Fibroblast of peridontal ligament (primary cell): ENCODE data around the gene TMEM269.
A peak's percentile ranks its signal among the peaks of the same experiment; 100 is the strongest.
"Not testable (repeated sequence)": the region's sequence is repeated elsewhere in the genome, so short reads cannot be mapped to it uniquely, and the experiment has no call there.

ENCODE experiments used
- DNase-seq: peaks from one replicate; pipeline ENCODE4 v3.0.0-alpha.2; 2010; ENCODE audit errors: extremely low read depth

TMEM269 gene

DNA sequence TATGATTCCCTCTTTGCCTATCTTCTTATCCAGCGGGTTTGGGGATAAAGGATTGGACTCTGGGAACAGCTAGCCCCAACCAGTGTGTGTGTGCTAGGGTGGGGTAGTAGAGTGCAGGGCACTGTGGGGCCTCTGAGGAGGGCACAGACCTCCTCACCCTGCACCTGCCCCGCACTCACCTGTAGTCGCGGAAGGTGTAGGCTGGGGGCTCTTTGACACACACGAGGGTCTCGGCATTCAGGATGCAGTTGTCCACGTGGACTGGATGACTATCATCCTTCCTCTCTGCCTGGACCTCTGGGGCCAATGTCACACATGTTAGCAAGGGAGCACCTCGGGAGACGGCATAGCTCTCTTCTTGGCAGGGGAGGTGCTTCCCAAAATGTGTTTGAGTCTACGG is 36.8 kb upstream of the TMEM269 start:
- no peak for DNase-seq

DNA sequence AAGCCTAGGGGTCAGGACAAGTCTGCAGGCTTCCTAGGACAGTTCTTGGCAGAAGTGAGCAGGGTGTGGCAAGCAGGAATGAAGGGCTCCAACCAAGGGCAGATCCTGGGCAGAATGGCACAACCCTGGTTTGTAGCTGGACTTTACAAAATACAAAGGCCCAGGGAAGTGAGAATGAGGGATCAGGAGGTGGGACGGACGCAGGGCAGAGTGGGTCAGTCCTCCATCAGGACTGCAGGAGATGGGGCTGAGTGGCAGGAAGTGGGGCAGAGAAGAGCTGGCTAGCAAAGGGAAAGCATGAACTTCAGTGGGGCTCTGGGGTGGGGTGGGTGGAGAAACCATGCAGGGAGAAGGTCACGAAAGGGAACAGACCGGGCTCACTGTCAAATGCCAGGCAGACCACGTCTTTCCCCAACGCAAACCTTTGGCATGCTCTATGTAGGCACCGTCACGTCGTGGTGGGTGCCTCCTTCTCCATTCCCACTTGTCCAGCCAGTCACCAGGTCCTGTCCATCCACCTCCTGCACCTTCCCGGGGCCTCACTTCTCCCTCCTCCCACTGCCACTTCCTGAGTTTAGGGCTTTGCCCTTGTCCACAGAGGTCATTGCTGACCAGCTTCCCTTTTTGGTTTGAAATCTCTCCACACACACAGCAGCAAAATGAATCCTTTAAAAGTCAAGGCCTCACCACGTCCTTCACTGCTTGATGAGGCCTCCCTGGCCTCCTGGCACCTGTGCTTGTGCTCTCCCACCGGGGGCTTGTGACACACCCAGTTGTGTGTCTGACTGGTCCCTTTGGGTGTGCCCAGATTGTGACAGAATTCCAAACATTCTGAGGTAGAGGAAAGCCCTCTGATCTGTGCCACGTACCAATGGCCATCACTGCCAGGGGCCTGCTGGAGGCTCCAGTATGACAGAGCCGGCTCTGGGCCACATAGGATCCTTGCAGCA is 36.1 kb upstream of the TMEM269 start:
- no peak for DNase-seq

GRCh38 chr1:42750041-42750440 is 34.8 kb upstream of the TMEM269 start:
- DNase-seq = no peak

DNA sequence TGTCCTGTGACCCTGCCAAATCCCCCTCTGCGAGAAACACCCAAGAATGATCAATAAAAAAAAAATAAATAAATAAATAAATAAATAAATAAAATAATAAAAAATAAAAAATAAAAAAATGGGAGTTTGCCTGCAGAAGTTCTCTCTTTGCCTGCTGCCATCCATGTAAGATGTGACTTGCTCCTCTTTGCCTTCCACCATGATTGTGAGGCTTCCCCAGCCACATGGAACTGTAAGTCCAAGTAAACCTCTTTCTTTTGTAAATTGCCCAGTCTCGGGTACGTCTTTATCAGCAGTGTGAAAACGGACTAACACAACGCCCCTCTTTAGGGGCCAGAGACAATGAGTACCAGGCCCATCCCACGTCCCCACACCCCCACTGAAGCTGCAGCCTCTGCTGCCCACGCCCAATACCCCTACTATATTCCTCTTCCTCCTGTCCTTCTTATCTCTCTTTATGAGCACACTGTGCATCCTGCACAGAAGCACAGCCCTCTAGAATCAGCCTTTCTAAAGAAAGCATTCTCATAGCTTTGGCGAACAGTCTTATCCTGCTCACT is 33.2 kb upstream of the TMEM269 start:
- not testable (repeated sequence) for DNase-seq

- DNase-seq = no peak
Measured at GRCh38 chr1:42752284-42752683, 32.5 kb upstream of the TMEM269 start.

- DNase-seq = peak; percentile 82
Measured at GRCh38 chr1:42753070-42753469, 31.7 kb upstream of the TMEM269 start.

DNA sequence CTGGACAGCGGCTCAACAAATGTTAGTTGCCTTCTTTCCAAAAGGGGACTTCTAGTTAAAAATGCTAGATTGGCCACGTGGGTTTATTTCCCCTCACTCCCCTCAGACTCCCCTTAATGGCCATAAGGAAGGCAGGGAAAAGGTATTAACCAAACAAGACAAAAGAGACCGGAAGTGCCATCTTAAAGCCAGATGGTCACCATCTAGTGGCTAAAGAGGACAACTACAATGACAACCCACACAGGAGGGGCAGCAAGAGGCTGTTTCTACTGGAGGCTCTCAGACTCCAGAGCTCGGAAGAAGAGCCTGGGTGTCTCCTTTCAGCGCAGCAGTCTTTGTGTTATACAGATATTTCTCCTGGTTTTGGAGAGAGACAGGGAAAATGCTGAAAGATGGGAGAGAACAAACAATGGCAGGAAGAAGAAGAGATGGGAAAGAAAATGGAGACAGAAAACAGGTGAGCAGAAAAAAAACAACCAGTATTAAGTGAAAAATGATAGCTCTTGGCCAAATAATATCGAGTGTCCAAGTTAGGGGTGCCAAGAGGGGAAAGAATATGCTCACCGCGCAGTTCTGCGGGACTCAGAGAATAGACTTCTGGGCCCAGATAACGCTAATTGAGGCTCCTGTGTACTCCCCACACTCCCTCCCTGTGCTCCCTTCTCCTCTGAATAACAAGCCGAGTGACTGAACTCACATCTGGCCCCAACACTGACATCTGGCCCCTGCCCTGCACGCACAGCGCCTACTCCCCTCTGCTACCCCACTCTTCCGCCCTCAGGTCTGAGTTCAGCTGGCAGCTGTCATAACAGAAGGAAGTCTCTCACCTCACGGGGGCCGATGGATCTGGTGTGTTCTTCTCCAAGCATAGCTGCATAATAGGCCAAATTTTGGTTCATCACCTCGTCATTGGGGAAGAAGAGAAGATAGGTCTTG is 27.6 kb upstream of the TMEM269 start:
- DNase-seq = peak; percentile 71

GRCh38 chr1:42757892-42758275 is 26.9 kb upstream of the TMEM269 start:
- no peak for DNase-seq

DNA sequence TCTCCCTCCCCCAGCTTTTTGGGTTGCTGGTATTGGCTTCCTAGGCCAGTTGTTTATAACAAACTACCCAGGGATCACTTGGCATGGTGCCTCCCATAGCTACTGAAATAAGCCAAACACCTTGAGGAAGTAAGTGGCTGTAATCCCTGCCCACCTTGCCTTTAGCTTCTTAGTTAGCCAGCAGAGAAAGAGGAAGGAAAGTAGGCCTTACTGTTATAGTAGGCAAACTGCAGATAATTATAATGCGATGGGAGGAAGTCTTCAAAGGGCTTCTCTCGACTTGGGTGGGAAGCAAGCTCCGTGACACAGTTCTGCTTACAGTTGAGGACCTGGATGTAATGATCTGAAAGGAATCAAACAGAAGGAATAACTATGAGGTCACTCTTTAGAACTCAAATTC is 26.1 kb upstream of the TMEM269 start:
- no peak for DNase-seq

DNA sequence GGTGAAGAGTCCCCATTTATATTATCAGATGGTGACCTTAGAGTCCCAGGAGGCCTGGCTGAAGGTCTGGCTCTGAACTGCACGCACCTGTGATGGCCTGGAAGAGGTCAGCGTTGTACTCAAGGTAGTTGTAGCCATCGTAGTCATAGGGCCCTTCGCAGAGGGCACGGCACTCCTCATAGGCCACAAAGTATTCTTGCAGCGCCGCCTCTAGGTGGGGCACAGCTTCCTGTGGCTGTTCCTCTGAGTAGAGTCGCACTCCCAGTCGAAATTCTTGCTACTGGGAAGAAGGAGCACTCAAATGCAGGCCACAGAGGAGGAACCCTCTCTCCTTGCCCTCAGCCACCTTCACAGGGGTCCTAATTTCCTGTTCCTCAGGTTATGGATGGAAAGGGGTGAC is 25.7 kb upstream of the TMEM269 start:
- no peak for DNase-seq

DNA sequence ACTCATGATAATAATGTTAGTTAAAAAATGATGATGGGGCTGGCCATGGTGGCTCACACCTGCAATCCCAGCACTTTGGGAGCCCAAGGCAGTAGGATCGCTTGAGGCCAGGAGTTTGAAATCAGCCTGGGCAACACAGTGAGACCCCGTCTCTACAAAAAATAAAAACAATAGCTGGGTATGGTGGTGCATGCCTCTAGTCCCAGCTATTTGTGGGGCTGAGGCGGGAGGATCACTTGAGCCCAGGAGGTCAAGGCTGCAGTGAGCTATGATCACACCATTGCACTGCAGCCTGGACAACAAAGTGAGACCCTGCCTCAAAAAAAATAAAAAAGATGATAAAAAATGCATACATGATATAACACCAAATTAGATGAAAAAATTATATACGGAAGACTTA is 23.2 kb upstream of the TMEM269 start:
- no peak for DNase-seq

GRCh38 chr1:42762269-42762668 is 22.5 kb upstream of the TMEM269 start:
- DNase-seq = no peak

GRCh38 chr1:42765269-42765668 is 19.5 kb upstream of the TMEM269 start:
- peak; percentile 36 for DNase-seq

- peak; percentile 82 for DNase-seq
Measured at GRCh38 chr1:42765832-42766740, 18.7 kb upstream of the TMEM269 start.

DNA sequence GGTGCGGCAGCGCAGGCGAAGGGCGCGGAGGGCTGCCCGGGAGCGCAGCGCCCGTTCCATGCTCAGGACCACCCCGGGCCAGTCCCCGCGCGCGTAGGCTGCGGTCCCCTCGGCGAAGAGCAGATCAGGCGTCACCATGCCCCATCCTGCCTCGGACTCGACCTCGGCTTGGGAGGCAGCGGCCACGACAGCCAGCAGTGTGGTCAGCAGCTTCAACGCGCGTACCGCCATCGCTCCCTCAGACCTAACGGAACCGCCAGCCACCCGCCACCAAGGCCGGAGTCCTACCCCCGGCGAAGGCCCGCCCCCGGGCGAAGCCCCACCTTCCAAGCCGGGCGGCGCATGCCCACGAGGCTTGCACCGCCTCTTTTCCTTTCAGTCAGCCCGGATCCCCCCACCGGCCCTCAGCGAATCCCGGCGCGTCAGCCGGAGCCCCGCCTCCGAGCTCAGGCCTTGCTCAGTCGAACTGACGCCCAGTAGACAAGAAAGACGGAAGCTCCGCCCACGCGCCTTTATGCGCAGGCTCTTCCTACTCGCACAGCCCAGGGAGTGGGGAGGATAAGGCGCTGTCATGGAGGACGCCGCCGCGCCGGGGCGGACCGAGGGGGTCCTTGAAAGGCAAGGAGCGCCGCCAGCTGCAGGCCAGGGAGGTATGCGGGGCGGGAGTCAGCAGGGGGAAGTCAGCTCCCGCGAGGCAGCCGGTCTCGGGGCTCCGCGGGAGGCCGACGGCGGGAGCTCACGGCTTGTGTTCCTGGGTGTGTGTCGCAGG is 17.9 kb upstream of the TMEM269 start, which contains the start of the genes C1orf50 and P3H1:
Gene C1orf50 (plus strand): TSS at position 509 of the 769 bp plus-strand sequence. CDS start 63 bp downstream, at position 572.
Gene P3H1 (minus strand): TSS at position 288 of the 769 bp plus-strand sequence. CDS start 57 bp downstream, at position 231.
- peak; percentile 98 for DNase-seq

DNA sequence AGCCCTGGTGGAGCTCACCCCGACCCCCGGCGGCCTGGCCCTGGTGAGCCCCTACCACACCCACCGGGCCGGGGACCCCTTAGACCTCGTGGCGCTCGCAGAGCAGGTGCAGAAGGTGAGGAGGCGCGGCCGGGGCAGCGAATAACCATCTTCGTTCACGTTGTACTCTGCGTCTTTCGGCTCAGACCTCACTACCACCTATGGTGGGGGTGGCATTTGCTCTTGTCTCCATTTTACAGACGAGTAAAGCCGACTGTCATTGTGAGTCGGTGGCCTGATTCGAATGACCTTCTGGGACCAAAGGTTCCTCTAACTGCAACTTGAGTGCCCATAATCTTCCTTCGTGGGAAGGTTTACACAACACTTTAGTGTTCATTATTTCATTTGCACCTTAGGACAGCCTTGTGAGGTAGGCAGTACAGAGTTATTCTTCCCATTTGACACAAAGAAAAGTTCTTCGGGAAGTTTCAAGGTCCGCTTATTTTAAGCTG is 17.2 kb upstream of the TMEM269 start:
- peak; percentile 5 for DNase-seq

DNA sequence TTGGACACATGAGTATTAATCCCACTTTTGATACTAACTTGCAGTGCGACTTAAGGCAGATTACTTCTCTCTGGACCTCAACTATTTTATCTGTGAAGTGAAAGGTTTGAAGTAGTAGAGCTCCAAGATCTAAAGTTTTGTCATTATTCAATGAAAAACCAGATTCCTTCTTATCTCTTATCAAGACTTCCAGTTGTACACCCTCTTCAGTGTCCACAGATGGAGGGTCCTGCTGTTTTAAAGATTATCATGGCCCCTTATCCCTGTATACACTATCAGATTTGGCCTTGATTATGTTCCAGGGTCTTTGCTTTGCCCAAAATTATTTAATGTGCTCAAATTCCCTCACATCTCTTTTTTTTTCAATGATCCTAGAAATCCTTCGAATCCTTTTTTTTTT is 16.6 kb upstream of the TMEM269 start:
- no peak for DNase-seq

DNA sequence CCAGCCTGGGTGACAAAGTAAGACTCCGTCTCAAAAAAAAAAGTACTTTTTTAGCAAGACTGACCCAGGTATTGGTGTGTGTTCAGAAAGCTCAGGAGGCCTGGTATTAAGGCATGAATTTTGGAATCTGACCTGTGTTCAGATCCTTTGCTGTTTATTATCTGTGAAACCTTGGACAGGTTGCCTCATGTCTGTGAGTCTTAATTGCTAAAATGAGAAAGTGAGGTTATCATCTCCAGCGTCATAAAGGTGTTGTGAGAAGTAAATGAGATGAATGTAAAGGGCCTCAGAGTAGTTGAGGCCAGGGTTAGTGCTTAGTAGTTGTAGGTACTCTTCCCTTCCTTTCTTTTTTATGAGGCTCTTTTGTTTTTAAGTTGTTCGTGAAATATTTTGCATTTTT is 15.0 kb upstream of the TMEM269 start:
- DNase-seq = no peak

- DNase-seq = no peak
Measured at GRCh38 chr1:42773420-42773819, 11.4 kb upstream of the TMEM269 start.
